Measurements from ENCODE around the gene C2CD2.

Gene C2CD2

DNA sequence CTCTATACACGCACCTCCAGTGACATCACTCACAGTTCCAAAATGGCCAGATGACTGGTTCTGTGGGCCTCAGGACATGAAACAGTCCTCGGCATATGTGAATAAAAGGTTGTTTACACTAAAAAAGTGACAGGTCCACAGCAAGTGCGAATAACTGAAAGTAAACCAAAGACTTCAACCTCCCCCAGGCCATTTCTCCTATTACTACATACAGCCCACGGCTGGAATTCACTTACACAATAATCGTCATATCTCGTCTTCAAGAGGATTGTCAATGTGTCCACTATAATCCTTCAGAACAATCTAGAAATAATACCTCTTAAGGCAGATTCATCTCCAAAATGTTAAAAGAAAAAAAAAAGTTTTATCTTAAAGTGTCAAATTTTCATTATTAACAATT is 72.8 kb downstream of the C2CD2 start:
- no peak for DNase-seq

DNA sequence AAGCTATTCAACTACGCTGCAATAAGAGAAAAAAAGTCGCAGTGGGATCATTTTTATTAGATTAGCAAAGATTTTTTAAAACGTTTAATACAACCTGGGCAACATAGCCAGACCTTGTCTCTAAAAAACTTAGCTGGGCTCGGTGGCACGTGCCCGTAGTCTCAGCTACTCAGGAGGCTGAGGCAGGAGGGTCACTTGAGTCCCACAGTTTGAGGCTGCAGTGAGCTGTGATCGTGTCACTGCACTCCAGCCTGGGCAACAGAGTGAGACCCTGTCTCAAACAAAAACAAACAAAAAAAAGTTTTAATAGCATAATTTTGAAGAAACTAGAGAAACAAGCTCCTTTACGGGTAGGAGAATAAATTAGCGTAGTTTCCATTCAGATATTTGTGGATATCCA is 73.7 kb downstream of the C2CD2 start:
- DNase-seq, result no peak

- DNase-seq, result peak; percentile 89
These were observed 74.4 kb downstream of the C2CD2 start, which contains the start of gene PRDM15 for GRCh38 chr21:41879190-41879998. Gene PRDM15, minus strand, starts transcription at chr21:41879344. Its CDS starts 18,981 bp downstream, at chr21:41860363.

DNA sequence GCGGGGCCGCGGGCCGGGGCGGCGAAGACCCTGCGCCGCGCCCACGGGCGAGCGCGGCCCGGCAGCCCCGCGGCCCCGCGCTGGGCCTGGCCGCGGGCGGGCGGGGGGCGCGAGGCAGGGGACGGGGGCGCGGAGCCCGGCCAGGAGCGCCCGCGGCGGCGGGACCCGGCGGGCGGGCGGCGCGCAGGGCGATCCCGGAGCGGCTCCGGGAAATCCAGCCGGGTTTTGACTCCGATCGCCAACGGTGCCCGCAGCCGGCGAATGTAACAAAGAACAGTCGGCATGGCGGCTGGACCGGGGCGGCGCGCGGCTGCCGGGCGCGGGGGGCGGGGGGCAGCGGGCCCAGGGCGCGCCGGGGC is 75.0 kb downstream of the C2CD2 start:
- DNase-seq, result peak; percentile 89

GRCh38 chr21:41877901-41878830 is 75.7 kb downstream of the C2CD2 start:
- peak; percentile 52 for DNase-seq

GRCh38 chr21:41876928-41877652 is 76.7 kb downstream of the C2CD2 start:
- no peak for DNase-seq

- no peak for DNase-seq
These were observed 77.4 kb downstream of the C2CD2 start for GRCh38 chr21:41876396-41876795.

- no peak for DNase-seq
These were observed 78.7 kb downstream of the C2CD2 start for GRCh38 chr21:41875086-41875485.

DNA sequence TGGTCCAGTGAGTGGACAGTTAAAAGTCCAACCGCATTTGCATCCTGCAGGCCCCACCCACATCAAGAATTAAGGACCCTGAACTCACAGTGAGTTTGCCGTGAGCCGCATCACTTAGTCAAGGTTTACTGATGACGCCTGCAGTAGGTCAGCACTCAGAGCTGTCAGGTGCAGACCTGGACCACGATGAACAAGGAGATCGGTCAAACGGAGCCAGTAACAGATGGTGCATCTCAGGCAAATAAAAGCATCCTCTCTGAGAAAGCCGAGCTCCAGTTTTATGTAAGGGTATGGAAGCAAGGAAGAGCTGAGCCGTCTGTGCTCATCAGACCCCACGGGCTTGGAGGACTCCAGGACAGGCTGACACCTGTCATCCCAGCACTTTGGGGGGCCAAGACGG is 79.2 kb downstream of the C2CD2 start:
- DNase-seq, result no peak

GRCh38 chr21:41873426-41873825 is 80.4 kb downstream of the C2CD2 start:
- DNase-seq, result no peak

DNA sequence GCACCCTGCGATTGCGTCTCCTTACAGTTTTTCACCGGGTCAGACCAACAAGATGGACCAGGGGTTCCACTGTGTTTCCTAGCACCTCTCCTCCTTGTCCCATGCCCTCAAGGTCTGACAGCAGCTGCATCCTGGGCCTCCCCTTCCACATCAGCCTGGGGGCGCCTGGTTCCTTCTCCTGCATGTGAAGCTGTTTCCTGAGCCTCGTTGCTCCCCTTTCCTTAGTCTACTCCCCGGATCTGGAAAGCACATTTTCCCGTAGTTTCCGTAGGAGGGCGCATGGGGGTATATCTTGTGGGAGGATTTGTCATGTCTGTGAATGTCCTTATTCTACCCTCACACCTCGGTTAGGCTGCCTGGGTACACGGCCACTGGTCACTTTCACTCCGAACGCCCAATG is 80.8 kb downstream of the C2CD2 start:
- DNase-seq, result no peak

DNA sequence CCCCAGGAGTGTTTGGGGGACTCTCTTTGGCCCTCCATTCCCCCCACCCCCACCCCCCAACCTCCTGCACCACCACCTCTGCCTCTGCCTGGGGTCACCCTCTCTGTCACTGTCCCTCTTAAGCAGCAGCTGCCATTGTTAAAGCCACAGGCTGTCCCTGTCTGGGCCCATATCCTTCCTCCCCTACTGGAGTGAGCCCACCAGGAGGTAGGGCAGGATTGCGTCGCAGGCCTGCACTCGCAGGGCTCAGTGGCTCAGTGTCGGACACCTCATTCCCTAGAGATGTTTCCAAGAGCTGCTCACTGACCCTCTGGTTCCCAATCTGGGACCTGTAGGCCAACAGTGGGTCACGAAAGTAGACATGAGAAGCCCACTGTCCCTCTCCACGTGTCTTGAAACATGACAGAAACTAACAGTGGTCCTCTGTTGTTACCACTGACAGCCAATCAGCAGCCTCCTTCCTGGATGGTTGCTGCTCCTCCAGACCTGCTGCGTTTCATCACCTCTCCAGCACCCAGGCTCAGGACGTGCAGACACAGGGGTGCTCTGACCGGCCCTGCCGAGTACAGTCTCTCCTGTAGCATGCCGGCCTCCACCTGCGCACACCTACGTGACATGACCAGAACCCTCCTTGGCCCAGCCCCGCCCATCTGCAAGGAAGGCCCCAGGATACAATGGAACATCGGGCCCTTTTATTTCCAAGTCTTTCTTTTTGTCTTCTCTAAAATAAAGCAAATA is 82.4 kb downstream of the C2CD2 start:
- DNase-seq, result no peak

DNA sequence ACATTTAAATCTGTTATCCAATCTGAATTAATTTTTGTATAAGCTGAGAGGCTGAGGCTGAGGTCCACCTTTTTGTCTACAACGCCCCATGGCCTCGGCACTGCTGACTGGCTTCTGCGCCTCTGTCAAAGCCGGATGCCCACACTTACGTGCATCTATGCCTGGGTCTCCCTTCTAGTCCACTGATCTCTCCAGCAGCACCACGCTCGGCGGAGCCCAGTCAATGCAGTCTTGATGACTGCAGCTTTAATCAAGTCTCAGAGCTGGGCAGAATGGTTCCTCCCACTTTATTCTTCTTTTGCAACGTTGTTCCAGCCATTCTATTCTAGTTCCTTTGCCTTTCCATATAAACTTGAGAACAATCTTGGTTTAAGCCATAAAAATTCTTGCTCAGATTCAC is 84.0 kb downstream of the C2CD2 start:
- DNase-seq, result no peak

DNA sequence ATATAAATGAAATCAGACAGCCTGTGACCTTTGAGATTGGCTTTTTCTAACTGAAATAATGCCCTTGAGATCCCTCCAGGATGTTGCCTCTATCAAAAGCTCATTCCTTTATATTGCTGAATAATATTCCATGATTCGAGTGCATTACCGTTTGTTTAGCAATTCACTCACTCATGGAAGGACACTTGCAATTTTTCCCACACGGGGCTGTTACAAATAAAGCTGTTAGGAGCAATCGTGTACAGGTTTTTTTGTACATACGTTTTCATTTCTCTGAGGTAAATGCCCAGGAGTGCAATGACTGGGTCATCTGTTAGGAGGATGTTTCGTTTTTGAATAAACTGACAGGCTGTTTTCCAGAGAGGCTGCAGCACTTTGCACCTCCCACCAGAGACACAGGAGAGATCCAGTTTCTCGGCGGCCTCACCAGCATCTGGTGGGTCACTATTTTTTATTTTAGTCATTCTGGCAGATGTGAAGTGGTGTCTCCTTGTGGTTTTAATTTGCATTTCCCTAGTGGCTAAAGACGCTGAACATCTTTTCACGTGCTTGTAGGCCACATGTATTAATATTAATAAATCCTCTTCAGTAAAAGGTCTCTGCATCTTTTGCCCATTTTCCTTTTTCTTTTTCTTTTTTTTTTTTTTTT is 85.6 kb downstream of the C2CD2 start:
- DNase-seq, result no peak

GRCh38 chr21:41867313-41867712 is 86.5 kb downstream of the C2CD2 start:
- DNase-seq, result no peak

- no peak for DNase-seq
These were observed 87.5 kb downstream of the C2CD2 start for GRCh38 chr21:41866274-41866809.

- no peak for DNase-seq
These were observed 88.6 kb downstream of the C2CD2 start for GRCh38 chr21:41865002-41865777.

DNA sequence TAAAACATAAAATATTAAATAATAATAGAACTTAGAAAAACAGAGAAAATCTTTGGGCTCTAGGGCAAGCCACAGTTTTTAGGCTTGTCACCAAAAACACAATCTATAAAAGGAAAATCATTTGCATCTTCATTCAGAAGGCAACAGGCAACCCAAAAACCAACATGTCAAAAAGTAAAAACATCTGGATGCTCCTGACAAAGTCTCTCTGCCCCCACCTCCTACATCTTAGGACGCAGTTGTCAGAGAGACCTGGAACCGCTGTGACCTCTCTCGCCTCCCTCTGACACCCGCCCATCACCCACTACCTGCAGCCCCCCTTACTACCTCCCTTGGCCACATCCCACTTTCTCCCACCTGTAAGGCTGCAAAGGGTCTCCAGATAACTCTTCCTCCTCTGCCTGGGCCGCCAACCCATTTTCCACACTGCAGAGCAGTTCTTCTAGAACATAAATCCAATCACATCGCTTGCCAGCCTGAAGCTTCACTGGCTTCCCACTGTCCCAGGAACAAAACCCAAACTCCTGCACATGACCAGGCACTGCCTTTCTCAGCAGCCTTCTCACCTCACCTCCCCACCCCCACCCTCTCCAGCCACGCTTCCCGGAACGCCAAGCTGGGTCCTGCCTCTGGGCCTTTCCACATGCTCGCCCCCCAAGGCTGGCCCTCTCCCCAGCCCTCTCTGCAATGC is 89.4 kb downstream of the C2CD2 start:
- no peak for DNase-seq

- DNase-seq, result no peak
These were observed 90.4 kb downstream of the C2CD2 start for GRCh38 chr21:41863439-41863740.

DNA sequence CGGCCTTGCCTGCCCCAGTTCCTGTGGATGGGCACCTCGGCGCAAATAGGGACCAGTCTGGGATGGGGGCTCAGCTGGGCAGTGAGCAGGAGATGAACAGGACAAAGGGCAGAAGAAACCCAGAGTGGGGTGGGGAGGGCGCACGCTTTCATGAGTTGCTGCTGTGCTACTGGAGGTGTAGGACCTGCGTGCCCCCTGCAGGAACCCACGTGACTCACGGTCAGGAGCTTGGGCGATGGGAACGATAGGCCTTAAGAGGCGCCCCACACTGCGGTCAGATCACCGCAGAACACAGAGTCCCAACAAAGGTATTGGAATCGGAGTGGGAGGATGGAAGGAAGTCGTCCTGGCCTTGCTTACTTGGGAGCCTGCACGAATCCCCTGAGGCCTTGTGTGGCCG is 91.8 kb downstream of the C2CD2 start:
- DNase-seq, result no peak

DNA sequence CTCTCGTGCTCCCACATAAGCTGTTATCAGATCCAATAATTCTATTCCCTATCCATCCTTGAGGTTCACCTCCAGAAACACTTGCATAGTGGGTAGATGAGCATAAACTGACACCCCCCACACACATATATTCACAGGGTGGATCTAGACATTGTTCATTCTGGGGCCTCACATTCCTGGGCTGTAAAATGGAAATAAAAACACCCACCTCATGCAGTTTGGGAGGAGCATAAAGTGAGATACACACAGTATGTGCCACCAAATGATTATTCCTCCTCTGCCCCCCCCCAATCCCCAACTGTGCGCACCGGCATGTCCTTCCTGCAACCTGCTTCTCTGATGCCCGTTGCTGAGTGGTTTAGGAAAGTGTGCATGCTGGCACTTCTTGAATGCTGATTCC is 92.6 kb downstream of the C2CD2 start:
- no peak for DNase-seq

Data from NCI-H345 (cell line).